ENCODE data around the gene DSG2.

DNA sequence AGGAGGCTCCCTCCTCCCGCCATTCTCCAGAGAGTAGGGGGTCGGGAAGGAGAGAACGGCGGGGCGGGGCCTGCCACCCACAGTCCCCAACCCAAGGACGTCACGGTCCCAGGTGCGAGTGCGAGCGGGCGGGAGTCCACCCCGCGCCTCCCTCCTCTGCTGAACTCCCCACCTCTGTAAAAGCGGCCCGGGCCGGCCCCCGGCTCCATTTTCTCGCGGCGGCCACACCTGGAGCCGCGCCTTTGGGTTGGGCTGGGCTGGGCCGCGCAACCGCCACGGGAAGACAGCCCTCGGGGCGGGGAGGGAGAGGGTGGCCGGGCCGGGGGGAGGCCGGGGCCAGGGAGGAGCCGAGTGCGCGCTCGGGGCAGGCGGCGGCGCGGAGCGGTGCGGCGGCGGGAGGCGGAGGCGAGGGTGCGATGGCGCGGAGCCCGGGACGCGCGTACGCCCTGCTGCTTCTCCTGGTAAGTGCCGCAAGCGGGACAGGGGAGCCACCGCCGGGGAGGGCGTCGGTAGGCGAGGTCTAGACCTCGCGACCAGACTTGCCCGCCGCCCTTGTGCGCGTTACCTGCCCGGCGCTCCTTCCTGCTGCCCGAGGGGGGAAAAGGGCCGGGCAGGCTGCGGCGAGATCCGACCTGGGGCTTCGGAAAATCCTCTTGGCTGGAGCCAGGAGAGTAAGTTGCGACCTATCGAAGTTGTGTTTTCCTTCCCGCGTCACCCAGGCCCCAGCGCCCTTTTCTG lies at the start of gene DSG2:
- TF ChIP-seq EZH2 (IDR thresholded peaks at IDR 0.05; ENCODE audit: borderline replicate concordance, low read depth, low read length, poor library complexity, severe bottlenecking) = peak; percentile 92
- TF ChIP-seq, protein P1, sequence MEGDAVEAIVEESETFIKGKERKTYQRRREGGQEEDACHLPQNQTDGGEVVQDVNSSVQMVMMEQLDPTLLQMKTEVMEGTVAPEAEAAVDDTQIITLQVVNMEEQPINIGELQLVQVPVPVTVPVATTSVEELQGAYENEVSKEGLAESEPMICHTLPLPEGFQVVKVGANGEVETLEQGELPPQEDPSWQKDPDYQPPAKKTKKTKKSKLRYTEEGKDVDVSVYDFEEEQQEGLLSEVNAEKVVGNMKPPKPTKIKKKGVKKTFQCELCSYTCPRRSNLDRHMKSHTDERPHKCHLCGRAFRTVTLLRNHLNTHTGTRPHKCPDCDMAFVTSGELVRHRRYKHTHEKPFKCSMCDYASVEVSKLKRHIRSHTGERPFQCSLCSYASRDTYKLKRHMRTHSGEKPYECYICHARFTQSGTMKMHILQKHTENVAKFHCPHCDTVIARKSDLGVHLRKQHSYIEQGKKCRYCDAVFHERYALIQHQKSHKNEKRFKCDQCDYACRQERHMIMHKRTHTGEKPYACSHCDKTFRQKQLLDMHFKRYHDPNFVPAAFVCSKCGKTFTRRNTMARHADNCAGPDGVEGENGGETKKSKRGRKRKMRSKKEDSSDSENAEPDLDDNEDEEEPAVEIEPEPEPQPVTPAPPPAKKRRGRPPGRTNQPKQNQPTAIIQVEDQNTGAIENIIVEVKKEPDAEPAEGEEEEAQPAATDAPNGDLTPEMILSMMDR (conservative IDR thresholded peaks at IDR 0.05; ENCODE audit: low read depth, low read length) = no peak

Data from A673 (cell line).